ENCODE results near the gene NEURL1. TPM values are rescaled to one million over a fixed set of nuclear protein-coding genes. Genes with fewer than 3 reads are reported as not detected.
A peak's percentile ranks its signal among the peaks of the same experiment; 100 is the strongest.

The NEURL1 gene
- total RNA-seq, 1 donor from 2014 or later, result 0.93 TPM

DNA sequence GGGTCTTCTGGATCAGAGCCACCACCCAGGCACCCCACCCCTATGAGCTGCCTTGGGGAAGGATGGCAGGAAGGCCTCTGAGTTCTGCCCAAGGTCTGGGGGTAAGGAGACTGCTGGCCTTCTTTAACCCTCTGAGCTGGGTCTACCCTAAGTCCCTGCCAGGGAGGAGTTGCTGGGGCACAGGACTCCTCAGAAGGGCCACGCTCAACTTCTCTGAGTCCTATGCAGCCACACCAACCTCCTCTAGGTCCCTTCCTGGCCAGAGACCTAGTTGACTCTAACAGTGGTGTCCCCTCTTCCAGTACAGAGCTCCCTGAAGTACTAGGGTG lies 2.6 kb upstream of the NEURL1 start:
- Mint-ChIP-seq H3K27ac (no peak overlapping the region), H3K36me3 (ENCODE audit: low read depth) (no peaks in the 10 kb centered on the region), H3K4me3 (no peak overlapping the region), H3K9me3 (no peaks in the 10 kb centered on the region), H3K4me1 (peaks cover 31% of the 10 kb centered on the region), H3K27me3 (peaks cover 21% of the 10 kb centered on the region)
- ATAC-seq (ENCODE audit: low read depth), result peak; percentile 13
- ChIA-PET POLR2A (no interaction called here), CTCF (interaction anchor here (1.2 to 1.8 kb wide), 2 partner anchors 74 to 195 kb away, joined by 6 to 10 read pairs; no protein-coding TSS in a partner anchor)
- intact Hi-C loops (cut with micrococcal nuclease), result loop anchor here (5.0 kb wide), 2 partner anchors 91 to 201 kb away; no protein-coding TSS in a partner anchor
- TF ChIP-seq, protein P1, sequence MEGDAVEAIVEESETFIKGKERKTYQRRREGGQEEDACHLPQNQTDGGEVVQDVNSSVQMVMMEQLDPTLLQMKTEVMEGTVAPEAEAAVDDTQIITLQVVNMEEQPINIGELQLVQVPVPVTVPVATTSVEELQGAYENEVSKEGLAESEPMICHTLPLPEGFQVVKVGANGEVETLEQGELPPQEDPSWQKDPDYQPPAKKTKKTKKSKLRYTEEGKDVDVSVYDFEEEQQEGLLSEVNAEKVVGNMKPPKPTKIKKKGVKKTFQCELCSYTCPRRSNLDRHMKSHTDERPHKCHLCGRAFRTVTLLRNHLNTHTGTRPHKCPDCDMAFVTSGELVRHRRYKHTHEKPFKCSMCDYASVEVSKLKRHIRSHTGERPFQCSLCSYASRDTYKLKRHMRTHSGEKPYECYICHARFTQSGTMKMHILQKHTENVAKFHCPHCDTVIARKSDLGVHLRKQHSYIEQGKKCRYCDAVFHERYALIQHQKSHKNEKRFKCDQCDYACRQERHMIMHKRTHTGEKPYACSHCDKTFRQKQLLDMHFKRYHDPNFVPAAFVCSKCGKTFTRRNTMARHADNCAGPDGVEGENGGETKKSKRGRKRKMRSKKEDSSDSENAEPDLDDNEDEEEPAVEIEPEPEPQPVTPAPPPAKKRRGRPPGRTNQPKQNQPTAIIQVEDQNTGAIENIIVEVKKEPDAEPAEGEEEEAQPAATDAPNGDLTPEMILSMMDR (IDR thresholded peaks at IDR 0.05), result no peak
- no peak for DNase-seq

DNA sequence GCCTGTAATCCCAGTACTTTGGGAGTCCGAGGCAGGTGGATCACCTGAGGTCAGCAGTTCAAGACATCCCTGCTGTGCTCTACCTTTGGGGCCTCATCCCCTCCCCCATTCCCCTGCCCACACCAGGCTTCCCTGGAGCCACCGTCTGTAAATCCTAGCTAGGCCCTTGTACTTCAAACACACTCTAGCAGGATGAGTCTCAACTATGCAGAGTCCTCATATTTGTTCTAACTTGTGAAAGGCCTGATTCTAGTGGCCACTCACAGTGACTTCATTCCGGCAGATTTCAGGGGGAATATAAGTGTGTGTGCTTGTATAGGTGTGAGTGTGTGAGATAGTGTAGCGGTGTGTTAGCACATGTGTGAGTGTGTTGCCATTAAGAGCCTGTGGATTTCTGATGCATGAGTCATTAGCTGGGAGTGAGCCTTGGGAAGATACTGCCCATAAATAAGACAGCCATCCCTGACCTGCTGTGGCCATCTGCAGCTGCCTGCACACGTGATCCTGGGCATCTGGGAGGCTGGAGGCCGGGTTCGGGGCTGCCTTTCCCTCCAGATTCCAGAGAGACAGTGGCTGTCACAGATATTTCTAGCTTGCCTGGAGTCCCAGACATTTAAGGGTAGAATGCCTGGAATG lies 1.7 kb upstream of the NEURL1 start:
- DNase-seq (no peak), ATAC-seq (ENCODE audit: low read depth) (no peak)
- Mint-ChIP-seq H3K4me3 (no peak overlapping the region), H3K27ac (no peak overlapping the region), H3K27me3 (peaks cover 24% of the 10 kb centered on the region), H3K9me3 (no peaks in the 10 kb centered on the region), H3K36me3 (ENCODE audit: low read depth) (no peaks in the 10 kb centered on the region), H3K4me1 (peaks cover 31% of the 10 kb centered on the region)
- TF ChIP-seq, protein P1 (IDR thresholded peaks at IDR 0.05), result no peak
- intact Hi-C loops (cut with micrococcal nuclease), result loop anchor here (5.0 kb wide), 2 partner anchors 90 to 200 kb away; no protein-coding TSS in a partner anchor
- POLR2A ChIA-PET, result no interaction called here
- CTCF ChIA-PET, result interaction anchor here (1.6 to 2.4 kb wide), 3 partner anchors 9 to 76 kb away, joined by 4 to 10 read pairs (median 8); no protein-coding TSS in a partner anchor

DNA sequence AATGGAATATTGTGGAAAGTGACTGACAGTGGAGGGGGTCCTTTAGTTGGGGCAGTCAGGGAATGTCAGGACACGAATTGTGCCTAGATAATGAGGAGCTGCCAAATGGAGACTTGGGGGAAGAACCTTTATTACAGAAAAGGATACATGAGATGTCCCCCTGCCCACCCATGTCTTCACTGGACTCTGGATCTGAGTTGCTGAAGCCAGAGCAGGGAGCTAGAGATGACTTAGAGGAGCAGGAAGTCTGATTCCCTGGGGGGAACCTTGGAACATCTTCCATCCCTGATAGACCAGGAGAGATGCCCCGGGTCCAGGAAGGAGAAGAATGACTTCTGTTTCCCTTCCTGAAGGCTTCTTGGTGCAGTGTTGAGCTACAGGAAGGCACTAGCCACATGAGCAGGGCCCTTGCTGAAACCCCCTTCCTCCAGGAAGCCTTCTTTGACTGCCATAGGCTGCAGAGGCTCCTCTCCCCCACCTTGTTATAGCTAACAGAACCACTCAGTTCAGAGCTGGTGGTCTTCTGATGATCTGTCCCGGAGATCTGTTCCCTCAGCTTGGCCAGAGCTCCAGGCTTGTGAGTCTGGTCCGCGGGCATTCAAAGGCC lies 747 bp upstream of the NEURL1 start:
- intact Hi-C loops (cut with micrococcal nuclease), result loop anchor here (5.0 kb wide), 2 partner anchors 90 to 200 kb away; no protein-coding TSS in a partner anchor
- Mint-ChIP-seq H3K36me3 (ENCODE audit: low read depth) (no peaks in the 10 kb centered on the region), H3K27ac (peak overlapping the region; percentile 46), H3K27me3 (peaks cover 30% of the 10 kb centered on the region), H3K4me1 (peaks cover 31% of the 10 kb centered on the region), H3K9me3 (no peaks in the 10 kb centered on the region), H3K4me3 (peak overlapping the region; percentile 77)
- TF ChIP-seq, protein P1 (IDR thresholded peaks at IDR 0.05), result no peak
- ATAC-seq (ENCODE audit: low read depth) (no peak), DNase-seq (no peak)
- ChIA-PET POLR2A (interaction anchor here (0.6 to 2.5 kb wide), 2 partner anchors 21 to 168 kb away, joined by 3 to 8 read pairs; no protein-coding TSS in a partner anchor), CTCF (interaction anchor here (0.9 to 2.4 kb wide), 3 partner anchors 10 to 77 kb away, joined by 4 to 8 read pairs (median 5); no protein-coding TSS in a partner anchor)

DNA sequence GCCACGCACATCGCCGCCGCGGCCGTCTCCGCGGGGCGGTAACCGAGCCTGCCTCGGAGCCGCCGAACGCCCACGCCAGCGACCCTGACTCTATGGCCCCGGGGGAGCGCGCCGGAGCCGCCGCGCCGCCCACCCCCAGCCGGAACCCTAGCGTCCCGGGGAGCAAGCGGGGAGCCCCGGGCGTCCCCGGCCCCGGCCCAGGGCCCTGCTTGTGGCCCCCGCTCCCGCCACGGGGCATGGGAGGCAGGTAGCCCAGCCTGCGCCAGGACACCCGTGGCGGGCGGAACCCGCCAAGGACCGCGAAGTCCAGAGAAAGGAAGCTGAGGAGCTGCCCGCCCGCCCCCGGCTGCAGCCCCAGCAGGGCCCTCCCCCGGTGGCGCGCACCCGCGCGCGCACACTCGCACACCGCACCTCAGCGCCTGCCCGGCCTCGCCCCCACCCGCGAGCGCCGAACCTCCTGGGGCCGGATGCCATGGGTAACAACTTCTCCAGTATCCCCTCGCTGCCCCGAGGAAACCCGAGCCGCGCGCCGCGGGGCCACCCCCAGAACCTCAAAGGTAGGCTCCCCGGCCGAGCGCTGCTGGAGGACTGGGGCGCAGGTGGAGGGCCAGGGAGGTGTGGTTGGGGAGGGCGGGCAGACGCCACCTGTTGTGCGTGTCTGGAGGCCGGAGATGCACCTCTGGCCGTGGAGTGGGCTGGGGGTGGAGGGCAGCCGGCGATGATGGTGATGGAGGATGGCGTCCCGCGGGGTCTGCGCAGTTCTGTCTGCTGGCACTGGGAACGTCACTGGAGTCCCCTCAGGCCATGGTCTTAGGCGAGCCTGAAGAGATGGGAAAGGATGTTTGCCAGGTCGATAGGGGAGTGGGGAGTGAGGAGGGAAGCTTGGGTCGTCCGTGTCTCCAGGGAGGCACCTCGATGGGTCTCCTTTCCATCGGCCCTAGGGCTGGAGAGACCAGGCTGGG lies 692 bp downstream of the NEURL1 start:
- Mint-ChIP-seq H3K4me3 (peak overlapping the region; percentile 66), H3K27ac (no peak overlapping the region), H3K27me3 (peaks cover 30% of the 10 kb centered on the region), H3K4me1 (peaks cover 31% of the 10 kb centered on the region), H3K9me3 (no peaks in the 10 kb centered on the region), H3K36me3 (ENCODE audit: low read depth) (no peaks in the 10 kb centered on the region)
- peak; percentile 30 for DNase-seq
- CTCF ChIA-PET, result interaction anchor here (2.4 kb wide), 1 partner anchor 78 kb away, joined by 8 read pairs; no protein-coding TSS in a partner anchor
- peak; percentile 11 for ATAC-seq (ENCODE audit: low read depth)
- TF ChIP-seq, protein P1 (IDR thresholded peaks at IDR 0.05), result no peak
- POLR2A ChIA-PET, result interaction anchor here (0.5 to 2.5 kb wide), 2 partner anchors 23 to 130 kb away, joined by 3 to 8 read pairs; no protein-coding TSS in a partner anchor
- intact Hi-C loops (cut with micrococcal nuclease), result loop anchor here (5.0 kb wide), 2 partner anchors 88 to 198 kb away; no protein-coding TSS in a partner anchor
